ENCODE measurements around the gene TBC1D9. TPM values are rescaled to one million over a fixed set of nuclear protein-coding genes. Genes with fewer than 3 reads are reported as not detected.

Gene TBC1D9
- total and polyA plus RNA-seq, 5 donors from 2014 or later, result 0.03 to 0.30 (median 0.20) TPM; not detected in 2

- Histone ChIP-seq H3K4me1 (ENCODE audit: control insufficient read depth, insufficient read depth, low read length, poor library complexity, severe bottlenecking) (no peaks in the 10 kb centered on the region), H3K36me3 (ENCODE audit: control insufficient read depth, insufficient read depth, low read length) (no peaks in the 10 kb centered on the region), H3K9me3 (ENCODE audit: control insufficient read depth in 2 of 2, low read length in 2 of 2) (no peaks in the 10 kb centered on the region), H3K27me3 (ENCODE audit: control insufficient read depth, insufficient read depth, low read length) (no peaks in the 10 kb centered on the region), H3K4me3 (ENCODE audit: low read depth, low read length) (no peak overlapping the region), H3K27ac (ENCODE audit: insufficient read depth, low read length, poor library complexity, severe bottlenecking) (no peak overlapping the region)
- Mint-ChIP-seq H3K36me3 (no peaks in the 10 kb centered on the region), H3K9me3 (no peaks in the 10 kb centered on the region), H3K27me3 (no peaks in the 10 kb centered on the region), H3K4me3 (no peak overlapping the region), H3K4me1 (peaks cover 0 to 3% (median 0%) of the 10 kb centered on the region in 4 donors), H3K27ac (no peak overlapping the region)
- no peak for DNase-seq
- no peak for ATAC-seq (ENCODE audit: low read depth in 2 of 2)
Measured at GRCh38 chr4:140617499-140618248, 138.5 kb downstream of the TBC1D9 start.

GRCh38 chr4:140615451-140615850, 140.7 kb downstream of the TBC1D9 start:
- Mint-ChIP-seq H3K4me1 (no peaks in the 10 kb centered on the region), H3K27me3 (no peaks in the 10 kb centered on the region), H3K4me3 (no peak overlapping the region)

GRCh38 chr4:140612357-140612756, 143.8 kb downstream of the TBC1D9 start:
- Mint-ChIP-seq H3K27me3 (peaks cover 4% of the 10 kb centered on the region), H3K4me1 (peaks cover 0 to 6% (median 0%) of the 10 kb centered on the region in 4 donors), H3K27ac (no peak overlapping the region), H3K4me3 (no peak overlapping the region), H3K9me3 (no peaks in the 10 kb centered on the region), H3K36me3 (no peaks in the 10 kb centered on the region)
- ATAC-seq (ENCODE audit: low read depth in 2 of 2), result no peak
- Histone ChIP-seq H3K9me3 (ENCODE audit: control insufficient read depth in 2 of 2, low read length in 2 of 2) (no peaks in the 10 kb centered on the region), H3K4me3 (ENCODE audit: low read depth, low read length) (no peak overlapping the region), H3K36me3 (ENCODE audit: control insufficient read depth, insufficient read depth, low read length) (no peaks in the 10 kb centered on the region), H3K27me3 (ENCODE audit: control insufficient read depth, insufficient read depth, low read length) (no peaks in the 10 kb centered on the region), H3K4me1 (ENCODE audit: control insufficient read depth, insufficient read depth, low read length, poor library complexity, severe bottlenecking) (no peaks in the 10 kb centered on the region), H3K27ac (ENCODE audit: insufficient read depth, low read length, poor library complexity, severe bottlenecking) (no peak overlapping the region)
- no peak for DNase-seq

More at GRCh38 chr4:140615451-140615850, 140.7 kb downstream of the TBC1D9 start:
- ATAC-seq (ENCODE audit: low read depth in 2 of 2), result no peak
- Histone ChIP-seq H3K4me3 (ENCODE audit: low read depth, low read length) (no peak overlapping the region), H3K36me3 (ENCODE audit: control insufficient read depth, insufficient read depth, low read length) (no peaks in the 10 kb centered on the region), H3K4me1 (ENCODE audit: control insufficient read depth, insufficient read depth, low read length, poor library complexity, severe bottlenecking) (no peaks in the 10 kb centered on the region), H3K27ac (ENCODE audit: insufficient read depth, low read length, poor library complexity, severe bottlenecking) (no peak overlapping the region), H3K27me3 (ENCODE audit: control insufficient read depth, insufficient read depth, low read length) (no peaks in the 10 kb centered on the region), H3K9me3 (ENCODE audit: control insufficient read depth in 2 of 2, low read length in 2 of 2) (no peaks in the 10 kb centered on the region)
- H3K27ac Mint-ChIP-seq, result no peak overlapping the region
- no peak for DNase-seq
- H3K36me3 Mint-ChIP-seq, result no peaks in the 10 kb centered on the region
- no peaks in the 10 kb centered on the region for H3K9me3 Mint-ChIP-seq

GRCh38 chr4:140611854-140612253, 144.3 kb downstream of the TBC1D9 start:
- H3K9me3 ChIP-seq (ENCODE audit: control insufficient read depth in 2 of 2, low read length in 2 of 2), result no peaks in the 10 kb centered on the region
- Mint-ChIP-seq H3K9me3 (no peaks in the 10 kb centered on the region), H3K27ac (no peak overlapping the region), H3K4me3 (no peak overlapping the region), H3K36me3 (no peaks in the 10 kb centered on the region), H3K27me3 (peaks cover 9% of the 10 kb centered on the region), H3K4me1 (peaks cover 0 to 6% (median 0%) of the 10 kb centered on the region in 4 donors)
- no peak overlapping the region for H3K27ac ChIP-seq (ENCODE audit: insufficient read depth, low read length, poor library complexity, severe bottlenecking)
- H3K4me1 ChIP-seq (ENCODE audit: control insufficient read depth, insufficient read depth, low read length, poor library complexity, severe bottlenecking), result no peaks in the 10 kb centered on the region
- no peak for ATAC-seq (ENCODE audit: low read depth in 2 of 2)
- DNase-seq, result no peak
- H3K36me3 ChIP-seq (ENCODE audit: control insufficient read depth, insufficient read depth, low read length), result no peaks in the 10 kb centered on the region
- H3K4me3 ChIP-seq (ENCODE audit: low read depth, low read length), result no peak overlapping the region
- H3K27me3 ChIP-seq (ENCODE audit: control insufficient read depth, insufficient read depth, low read length), result no peaks in the 10 kb centered on the region

- Mint-ChIP-seq H3K36me3 (no peaks in the 10 kb centered on the region), H3K27ac (no peak overlapping the region), H3K27me3 (peaks cover 13% of the 10 kb centered on the region), H3K9me3 (no peaks in the 10 kb centered on the region), H3K4me3 (no peak overlapping the region), H3K4me1 (peaks cover 0 to 6% (median 0%) of the 10 kb centered on the region in 4 donors)
- Histone ChIP-seq H3K4me3 (ENCODE audit: low read depth, low read length) (no peak overlapping the region), H3K4me1 (ENCODE audit: control insufficient read depth, insufficient read depth, low read length, poor library complexity, severe bottlenecking) (no peaks in the 10 kb centered on the region), H3K27me3 (ENCODE audit: control insufficient read depth, insufficient read depth, low read length) (no peaks in the 10 kb centered on the region), H3K9me3 (ENCODE audit: control insufficient read depth in 2 of 2, low read length in 2 of 2) (no peaks in the 10 kb centered on the region), H3K27ac (ENCODE audit: insufficient read depth, low read length, poor library complexity, severe bottlenecking) (no peak overlapping the region), H3K36me3 (ENCODE audit: control insufficient read depth, insufficient read depth, low read length) (no peaks in the 10 kb centered on the region)
- ATAC-seq (ENCODE audit: low read depth in 2 of 2) (peak in 1 of 2 donors; percentile 28), DNase-seq (peak in 2 of 3 donors; percentile 34 to 40)
Measured at GRCh38 chr4:140609548-140610425, 146.4 kb downstream of the TBC1D9 start.

- peaks cover 20% of the 10 kb centered on the region for H3K27me3 Mint-ChIP-seq
- H3K36me3 ChIP-seq (ENCODE audit: control insufficient read depth, insufficient read depth, low read length), result no peaks in the 10 kb centered on the region
- H3K27me3 ChIP-seq (ENCODE audit: control insufficient read depth, insufficient read depth, low read length), result no peaks in the 10 kb centered on the region
- H3K4me3 ChIP-seq (ENCODE audit: low read depth, low read length), result no peak overlapping the region
- H3K4me1 ChIP-seq (ENCODE audit: control insufficient read depth, insufficient read depth, low read length, poor library complexity, severe bottlenecking), result no peaks in the 10 kb centered on the region
- no peaks in the 10 kb centered on the region for H3K36me3 Mint-ChIP-seq
- no peak for ATAC-seq (ENCODE audit: low read depth in 2 of 2)
- no peak for DNase-seq
- no peak overlapping the region for H3K27ac Mint-ChIP-seq
- H3K4me3 Mint-ChIP-seq, result no peak overlapping the region
- no peaks in the 10 kb centered on the region for H3K9me3 Mint-ChIP-seq
- peaks cover 0 to 6% (median 0%) of the 10 kb centered on the region in 4 donors for H3K4me1 Mint-ChIP-seq
- H3K9me3 ChIP-seq (ENCODE audit: control insufficient read depth in 2 of 2, low read length in 2 of 2), result no peaks in the 10 kb centered on the region
- H3K27ac ChIP-seq (ENCODE audit: insufficient read depth, low read length, poor library complexity, severe bottlenecking), result no peak overlapping the region
Measured at GRCh38 chr4:140607852-140608251, 148.3 kb downstream of the TBC1D9 start.

- no peaks in the 10 kb centered on the region for H3K4me1 Mint-ChIP-seq
- Histone ChIP-seq H3K9me3 (ENCODE audit: control insufficient read depth in 2 of 2, low read length in 2 of 2) (no peaks in the 10 kb centered on the region), H3K4me1 (ENCODE audit: control insufficient read depth, insufficient read depth, low read length, poor library complexity, severe bottlenecking) (no peaks in the 10 kb centered on the region), H3K36me3 (ENCODE audit: control insufficient read depth, insufficient read depth, low read length) (no peaks in the 10 kb centered on the region), H3K4me3 (ENCODE audit: low read depth, low read length) (no peak overlapping the region), H3K27me3 (ENCODE audit: control insufficient read depth, insufficient read depth, low read length) (no peaks in the 10 kb centered on the region), H3K27ac (ENCODE audit: insufficient read depth, low read length, poor library complexity, severe bottlenecking) (no peak overlapping the region)
- peaks cover 0 to 2% (median 0%) of the 10 kb centered on the region in 7 donors for H3K9me3 Mint-ChIP-seq
- no peak overlapping the region for H3K27ac Mint-ChIP-seq
- no peak overlapping the region for H3K4me3 Mint-ChIP-seq
- DNase-seq, result no peak
- ATAC-seq (ENCODE audit: low read depth in 2 of 2), result no peak
- peaks cover 20% of the 10 kb centered on the region for H3K27me3 Mint-ChIP-seq
- no peaks in the 10 kb centered on the region for H3K36me3 Mint-ChIP-seq
Measured at GRCh38 chr4:140604544-140604943, 151.6 kb downstream of the TBC1D9 start.

Measured in CD4-positive, CD25-positive, alpha-beta regulatory T cell (primary cell).